Medulla oblongata (tissue), 1 donor: ENCODE results near the gene SRPRA.
"Not testable (repeated sequence)": the region's sequence is repeated elsewhere in the genome, so short reads cannot be mapped to it uniquely, and the experiment has no call there.

Experiments used
- DNase-seq: peaks from one replicate; pipeline ENCODE4 v3.0.0-alpha.2; 2015; ENCODE audit errors: extremely low spot score

The SRPRA gene, protein sequence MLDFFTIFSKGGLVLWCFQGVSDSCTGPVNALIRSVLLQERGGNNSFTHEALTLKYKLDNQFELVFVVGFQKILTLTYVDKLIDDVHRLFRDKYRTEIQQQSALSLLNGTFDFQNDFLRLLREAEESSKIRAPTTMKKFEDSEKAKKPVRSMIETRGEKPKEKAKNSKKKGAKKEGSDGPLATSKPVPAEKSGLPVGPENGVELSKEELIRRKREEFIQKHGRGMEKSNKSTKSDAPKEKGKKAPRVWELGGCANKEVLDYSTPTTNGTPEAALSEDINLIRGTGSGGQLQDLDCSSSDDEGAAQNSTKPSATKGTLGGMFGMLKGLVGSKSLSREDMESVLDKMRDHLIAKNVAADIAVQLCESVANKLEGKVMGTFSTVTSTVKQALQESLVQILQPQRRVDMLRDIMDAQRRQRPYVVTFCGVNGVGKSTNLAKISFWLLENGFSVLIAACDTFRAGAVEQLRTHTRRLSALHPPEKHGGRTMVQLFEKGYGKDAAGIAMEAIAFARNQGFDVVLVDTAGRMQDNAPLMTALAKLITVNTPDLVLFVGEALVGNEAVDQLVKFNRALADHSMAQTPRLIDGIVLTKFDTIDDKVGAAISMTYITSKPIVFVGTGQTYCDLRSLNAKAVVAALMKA

DNA sequence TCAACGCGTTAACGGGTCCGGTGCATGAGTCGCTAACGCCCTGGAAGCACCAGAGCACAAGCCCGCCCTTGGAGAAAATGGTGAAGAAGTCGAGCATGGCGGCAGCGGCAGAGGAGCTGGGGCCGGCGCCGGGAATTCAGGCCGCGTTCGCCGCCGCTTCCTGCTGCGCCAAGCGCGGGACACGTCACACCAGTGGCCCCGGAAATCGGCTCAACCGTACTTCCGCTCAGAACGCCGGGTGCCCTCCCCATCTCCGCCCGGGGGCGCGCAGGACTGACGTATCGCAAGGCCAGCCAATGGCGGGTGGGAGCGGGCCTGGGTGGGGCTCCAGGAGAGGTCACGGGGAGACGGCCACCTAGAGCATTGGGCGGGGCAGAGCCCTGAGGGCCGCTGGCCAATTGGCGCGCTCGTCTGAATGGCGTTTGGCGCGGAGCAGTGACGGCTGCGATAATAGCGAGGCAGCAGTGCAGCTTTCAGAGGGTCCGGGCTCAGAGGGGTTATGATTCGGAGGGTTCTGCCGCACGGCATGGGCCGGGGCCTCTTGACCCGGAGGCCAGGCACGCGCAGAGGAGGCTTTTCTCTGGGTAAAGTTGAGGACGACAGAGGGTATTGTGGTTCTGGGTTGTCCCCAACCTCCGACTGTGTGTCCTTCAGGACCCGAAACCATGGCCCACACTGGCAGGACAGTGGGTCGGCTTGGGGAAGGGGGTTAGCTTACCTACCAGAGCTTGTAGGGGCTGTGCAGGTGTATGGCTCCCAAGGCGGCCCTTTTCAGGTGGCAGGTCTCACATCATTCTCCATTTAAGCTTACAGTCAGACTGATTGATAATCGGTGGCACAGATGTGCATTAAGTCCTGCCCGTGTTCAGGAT is at the start of gene SRPRA, which contains the start of gene FOXRED1:
SRPRA (minus strand) TSS at position 188 of the 872 bp plus-strand sequence; CDS start at position 97, 91 bp downstream.
FOXRED1 (plus strand) TSS at position 447 of the 872 bp plus-strand sequence; CDS start at position 500, 53 bp downstream.
- peak; percentile 99 for DNase-seq

DNA sequence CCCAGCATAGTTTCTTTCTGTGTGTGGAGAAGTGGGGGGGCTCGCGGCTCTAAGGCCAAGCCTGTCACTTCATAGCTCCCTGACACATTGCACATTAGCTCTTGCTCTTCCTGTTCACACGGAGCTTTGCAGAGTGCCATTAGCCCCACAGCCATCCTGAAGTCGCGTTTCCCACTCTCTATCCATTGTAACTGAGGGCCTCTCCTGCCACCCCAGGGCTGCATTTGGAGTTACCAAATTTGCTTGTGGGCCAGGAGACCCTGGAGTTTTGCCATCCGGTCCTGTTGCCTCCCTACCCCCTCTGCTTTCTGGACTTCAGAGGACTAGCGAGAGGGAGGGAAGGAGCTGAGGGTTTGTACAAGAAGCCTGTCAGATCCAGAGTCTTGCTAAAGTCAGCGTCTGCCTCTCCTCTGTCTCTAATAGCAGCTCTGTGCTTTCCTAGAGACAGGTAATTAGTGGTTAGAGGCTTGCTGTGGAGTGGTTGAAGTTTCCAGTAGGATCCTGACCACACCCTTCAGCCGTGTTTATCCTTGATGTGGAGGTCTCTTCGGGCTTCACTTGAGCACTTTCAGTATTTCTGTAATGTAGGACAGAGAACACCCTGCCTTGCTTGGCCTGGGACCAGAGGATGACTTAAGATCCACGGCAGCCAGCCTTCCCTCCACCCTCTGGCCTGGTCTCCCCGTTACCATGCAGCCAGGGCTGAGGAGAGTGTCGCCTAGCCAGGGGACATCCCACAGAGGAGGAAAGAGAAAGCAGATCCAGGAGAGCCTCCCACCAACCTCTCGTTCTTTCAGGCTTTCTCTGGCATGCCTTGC is 49.3 kb upstream of the SRPRA start:
- peak; percentile 80 for DNase-seq

DNA sequence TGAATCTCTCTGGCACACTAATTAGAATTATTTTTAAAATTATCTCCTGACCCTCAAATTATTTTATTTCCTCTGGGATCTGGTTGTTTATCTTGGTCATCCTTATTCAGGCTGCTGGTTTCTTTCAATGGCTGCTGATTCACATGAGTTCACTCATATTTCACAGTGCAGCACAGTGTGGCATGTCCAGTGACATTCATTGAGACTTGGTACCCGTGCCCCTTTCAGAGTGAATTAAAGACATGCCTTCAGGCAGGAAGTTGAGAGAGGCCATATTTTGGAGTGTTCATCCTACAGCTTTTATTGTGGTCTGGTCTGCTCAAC is 48.7 kb upstream of the SRPRA start:
- no peak for DNase-seq

DNA sequence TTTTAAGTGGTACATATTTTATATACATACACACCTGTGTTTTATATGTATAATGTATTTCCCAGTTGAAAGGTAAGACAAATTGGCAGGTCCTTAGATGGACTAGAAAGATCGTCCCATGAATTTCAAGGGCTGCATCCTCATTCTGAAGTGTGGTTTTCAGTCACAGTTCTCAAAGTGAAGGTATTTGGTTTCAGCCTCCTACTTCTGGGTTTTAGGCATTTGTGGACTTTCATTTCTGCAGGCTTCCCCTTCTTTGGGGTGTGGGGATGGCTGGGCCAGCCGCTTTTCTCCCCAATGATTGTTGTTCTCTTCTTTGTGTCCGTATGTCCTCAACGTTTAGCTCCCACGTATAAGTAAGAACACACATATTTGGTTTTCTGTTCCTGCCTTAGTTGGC is 45.1 kb upstream of the SRPRA start:
- DNase-seq, result no peak

DNA sequence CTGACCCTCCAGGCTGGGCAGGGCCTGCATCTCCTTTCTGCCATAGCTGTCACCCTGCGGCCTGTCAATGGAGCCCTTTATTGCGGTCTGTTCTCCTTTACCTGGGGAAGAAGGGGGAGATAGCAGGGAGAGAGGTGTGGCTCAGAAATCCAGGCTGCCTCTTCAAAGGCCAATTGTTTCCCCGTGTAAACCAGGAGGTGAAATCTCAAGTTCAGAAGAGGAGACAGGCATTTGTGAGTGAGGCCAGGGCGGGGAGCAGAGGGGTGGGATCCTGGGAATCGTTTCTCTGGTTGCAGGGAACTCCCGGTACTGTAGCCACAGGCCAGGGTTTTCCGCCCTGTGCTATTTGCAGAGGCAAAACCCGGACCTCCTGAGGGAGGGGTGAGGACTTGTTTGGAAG is 44.3 kb upstream of the SRPRA start:
- DNase-seq, result no peak

DNA sequence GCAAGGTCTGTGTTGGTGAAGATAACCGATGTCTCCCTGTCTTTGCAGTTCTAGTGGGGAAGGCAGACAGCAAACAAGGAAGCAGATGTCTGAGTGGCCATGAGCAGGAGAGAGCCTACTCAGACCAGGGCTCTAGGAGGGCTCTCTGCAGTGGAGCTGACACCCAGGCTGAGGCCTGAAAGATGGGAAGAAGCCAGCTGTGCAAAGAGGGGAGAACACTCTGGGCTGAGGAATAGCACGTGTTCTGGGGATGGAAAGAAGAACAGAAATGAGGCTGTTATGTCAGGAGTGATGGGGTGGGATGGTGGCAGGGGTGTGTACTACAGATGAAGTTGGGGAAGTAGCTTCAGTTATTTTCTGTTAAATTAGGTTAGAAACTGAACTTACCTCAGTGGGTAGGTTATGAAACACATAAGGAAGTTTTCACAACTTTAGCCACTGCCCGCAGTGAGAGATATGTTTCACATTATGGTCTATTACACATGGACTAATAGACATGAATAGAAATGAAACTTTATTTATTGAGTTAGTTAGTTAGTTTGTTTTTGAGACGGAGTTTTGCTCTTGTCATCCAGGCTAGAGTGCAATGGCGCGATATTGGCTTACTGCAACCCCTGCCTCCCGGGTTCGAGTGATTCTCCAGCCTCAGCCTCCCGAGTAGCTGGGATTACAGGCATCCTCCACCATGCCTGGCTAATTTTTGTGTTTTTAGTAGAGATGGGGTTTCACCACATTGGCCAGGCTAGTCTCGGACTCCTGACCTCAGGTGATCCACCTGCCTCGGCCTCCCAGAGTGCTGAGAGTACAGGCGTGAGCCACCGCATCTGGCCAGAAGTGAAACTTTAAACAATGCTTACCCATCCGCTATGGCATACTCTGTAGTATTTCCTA is 43.0 kb upstream of the SRPRA start:
- DNase-seq, result peak; percentile 13

DNA sequence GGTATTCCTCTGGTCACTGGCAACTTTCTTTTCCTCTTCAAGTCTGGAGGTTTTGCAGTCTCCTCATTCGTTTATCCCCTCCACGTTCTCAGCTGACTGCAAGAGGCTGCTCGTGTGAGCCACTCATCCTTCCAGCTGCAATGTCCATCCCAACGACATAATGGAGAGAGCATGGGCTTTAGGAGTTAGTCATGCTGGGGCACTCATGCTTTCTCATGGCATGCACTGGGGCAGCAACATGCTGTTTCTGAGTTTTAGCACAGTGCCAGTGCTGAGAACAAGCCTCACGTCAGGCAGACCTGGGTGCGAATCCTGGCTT is 42.3 kb upstream of the SRPRA start:
- DNase-seq, result peak; percentile 17

DNA sequence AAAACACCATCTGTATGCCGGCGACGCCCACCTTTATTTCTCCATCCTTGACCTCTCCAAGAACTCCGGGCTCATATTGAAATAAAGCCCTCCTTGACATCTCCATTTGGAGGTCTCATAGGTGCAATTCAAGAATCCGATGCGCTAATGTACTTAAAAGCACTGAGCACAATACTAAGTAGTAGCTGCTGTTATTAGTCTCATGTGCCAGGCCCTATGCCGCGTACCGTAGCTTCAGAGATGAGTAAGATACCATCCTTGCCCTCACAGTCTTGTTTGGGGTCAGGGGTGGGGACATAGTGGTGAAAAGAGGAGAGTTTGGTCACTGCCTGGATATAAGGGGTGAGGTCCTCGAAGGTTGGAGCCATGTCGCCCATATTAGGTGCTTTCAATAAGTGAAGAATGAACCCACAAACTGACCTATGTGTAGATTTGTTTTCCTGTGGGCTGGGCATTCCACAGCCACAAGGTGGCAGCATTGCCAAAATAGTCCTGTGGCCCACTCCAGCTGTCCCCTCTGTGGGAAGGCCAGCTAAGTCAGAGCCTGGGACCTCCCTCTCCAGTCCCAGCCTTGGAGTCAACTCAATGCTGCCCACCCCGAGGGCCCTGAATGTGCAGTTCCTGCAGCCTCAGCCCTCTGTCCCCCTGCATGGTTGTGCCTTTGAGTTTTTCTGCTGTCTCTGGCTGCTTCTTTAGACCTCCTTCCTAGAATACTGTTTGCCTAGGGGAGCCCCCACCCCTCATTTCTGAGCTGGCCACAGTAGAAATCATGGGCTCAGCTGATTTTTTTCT is 41.7 kb upstream of the SRPRA start:
- peak; percentile 92 for DNase-seq

DNA sequence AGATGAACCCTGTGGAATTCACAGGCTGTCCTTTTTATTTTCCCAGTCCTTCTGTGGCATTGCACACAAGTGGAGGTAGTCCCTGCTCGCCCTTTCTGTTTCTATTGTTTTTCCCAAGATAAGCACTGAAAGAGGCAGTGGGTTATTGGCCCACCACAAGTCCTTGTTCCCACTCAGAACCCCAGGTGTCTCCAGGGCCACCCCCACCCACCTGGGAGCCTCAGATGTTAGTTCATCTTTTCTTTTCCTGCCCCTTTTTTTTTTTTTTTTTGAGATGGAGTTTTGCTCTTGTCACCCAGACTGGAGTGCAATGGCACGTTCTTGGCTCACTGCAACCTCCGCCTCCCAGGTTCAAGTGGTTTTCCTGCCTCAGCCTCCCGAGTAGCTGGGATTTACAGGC is 40.1 kb upstream of the SRPRA start:
- DNase-seq, result not testable (repeated sequence)

DNA sequence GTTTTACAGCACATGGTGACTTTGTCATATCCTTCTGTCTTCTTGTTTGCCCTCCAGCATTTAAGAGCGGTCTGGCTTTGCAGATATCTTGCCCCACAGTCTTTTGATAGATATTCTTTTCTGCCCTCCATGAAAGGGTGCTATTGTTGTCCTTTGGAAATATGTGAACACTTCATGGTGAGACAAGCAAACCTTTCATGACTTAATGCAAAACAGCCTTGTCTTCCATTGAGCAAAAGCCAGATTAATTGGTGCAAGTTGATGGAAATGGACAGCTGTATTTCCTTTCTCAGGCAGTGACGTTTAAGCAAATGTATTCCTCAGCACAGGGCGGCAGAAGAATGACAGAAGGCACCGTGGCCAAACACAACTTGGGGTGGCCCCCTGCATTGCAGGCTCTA is 39.6 kb upstream of the SRPRA start:
- peak; percentile 86 for DNase-seq

DNA sequence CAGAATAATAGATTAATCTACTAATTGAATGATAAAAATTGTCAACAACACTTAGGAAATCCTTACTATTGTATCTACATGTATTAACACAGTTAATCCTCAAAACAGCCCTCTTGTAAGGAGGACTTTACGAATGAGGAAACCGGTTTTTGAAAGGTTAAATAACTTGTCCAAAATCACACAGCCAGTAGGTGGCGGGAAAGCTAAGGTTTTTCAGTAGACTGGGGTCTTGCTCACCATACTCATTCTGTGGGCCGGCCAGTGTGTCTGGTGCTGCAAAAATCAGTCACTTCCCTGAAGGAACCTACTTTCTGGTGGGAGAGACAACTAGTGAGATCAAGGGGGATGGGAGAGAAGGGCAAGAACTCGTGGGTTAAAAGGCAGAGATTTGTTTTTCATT is 39.0 kb upstream of the SRPRA start:
- peak; percentile 60 for DNase-seq

DNA sequence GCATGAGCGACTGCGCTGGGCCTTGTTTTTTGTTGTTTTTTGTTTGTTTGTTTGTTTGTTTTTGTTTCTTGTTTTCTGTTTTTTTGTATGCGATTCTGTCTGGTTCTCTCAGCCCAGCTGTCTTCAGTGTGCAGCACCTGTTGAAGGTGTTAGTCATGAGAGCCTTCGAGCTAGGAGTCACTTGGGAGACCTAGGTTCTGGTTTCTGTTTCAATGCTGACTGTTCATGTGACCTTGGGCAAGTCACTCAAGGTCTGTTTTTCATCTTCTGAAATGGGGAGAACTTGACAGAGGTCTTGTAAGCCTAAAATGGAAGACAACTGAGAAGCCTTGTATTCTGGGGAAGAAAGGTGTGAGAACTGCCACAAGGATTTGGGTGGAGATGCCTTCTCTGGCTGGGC is 37.0 kb upstream of the SRPRA start:
- no peak for DNase-seq

DNA sequence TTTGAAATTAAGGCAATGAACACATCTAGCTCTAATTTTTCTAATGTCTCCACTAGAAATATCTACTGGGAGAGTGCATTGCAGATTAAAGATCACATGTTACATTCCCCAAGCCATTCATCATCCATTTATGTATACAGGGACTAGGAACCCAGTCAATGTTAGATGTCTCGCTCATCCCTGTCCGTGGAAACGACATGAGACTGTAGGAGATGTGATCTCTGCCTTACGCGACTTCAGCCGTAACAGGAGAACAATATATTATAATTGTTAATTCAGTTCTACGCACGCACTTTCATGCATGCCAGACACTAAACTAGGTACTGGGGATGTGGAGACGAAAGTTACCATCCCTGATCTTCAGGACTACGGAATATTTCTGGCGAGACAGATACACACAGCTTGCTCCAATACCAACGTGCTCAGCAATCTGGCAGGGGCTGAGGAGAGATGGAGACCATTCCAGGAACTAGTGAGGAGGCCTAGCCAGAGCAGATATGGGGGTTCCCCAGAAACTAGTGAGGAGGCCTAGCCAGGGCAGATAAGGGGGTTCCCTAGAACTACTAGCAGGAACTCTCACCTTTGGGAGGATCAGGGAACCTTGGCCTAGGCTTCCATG is 35.9 kb upstream of the SRPRA start:
- peak; percentile 20 for DNase-seq

DNA sequence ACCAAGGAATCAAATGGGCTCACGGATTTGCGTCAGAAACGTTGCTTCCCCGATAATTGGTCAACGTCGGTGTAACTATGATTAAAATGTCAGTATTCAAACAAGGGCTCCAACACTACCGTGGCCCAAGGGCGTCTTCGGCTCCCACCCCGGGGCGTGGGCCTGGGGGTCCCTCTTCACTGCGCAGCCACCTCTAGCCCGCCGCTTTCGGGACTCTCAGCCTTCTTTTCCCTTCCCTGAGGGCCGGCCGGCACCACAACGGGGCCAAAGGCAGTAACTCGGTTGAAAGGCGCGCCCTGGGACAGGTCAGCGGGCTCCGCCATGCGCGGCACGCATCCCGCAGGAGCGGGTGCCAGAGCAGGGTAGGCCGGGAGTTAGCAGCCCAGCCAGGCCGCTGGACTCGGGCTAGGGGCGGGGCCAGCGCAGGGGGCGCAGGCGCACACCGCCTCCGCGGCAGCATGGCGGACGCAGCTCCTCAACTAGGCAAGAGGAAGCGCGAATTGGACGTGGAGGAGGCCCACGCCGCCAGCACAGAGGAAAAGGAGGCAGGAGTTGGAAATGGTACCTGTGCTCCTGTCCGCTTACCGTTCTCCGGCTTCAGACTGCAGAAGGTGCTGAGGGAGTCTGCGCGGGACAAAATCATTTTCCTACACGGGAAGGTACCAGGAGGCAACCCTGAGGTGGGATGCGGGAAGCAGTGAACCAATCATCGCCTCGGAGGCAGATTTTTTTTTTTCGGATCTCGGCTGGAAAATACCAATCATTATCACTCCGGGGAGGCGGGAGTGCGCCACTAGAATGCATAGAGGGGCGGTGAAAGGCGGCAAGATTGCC is 35.1 kb upstream of the SRPRA start, which contains the start of gene DCPS:
DCPS (plus strand) TSS at position 438 of the 834 bp plus-strand sequence; CDS start at position 459, 21 bp downstream.
- peak; percentile 93 for DNase-seq

DNA sequence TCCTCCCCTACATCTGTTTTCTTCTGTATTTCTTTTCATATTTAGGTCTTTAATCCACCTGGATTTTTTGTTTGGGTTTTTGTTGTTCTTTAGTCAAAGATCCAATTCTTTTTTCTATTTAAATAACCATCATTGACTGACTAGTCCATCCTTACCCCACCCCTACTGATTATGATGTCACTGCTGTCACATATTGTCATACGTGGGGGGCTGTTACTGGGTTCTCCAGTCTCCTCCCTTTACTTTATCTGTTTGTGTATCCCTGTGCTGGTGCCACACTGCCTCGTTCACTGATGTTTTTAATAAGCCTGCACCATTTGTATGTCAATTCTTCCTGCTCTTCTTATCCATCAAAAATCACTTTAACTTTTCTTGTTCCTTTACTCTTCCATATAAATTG is 28.3 kb upstream of the SRPRA start:
- no peak for DNase-seq

DNA sequence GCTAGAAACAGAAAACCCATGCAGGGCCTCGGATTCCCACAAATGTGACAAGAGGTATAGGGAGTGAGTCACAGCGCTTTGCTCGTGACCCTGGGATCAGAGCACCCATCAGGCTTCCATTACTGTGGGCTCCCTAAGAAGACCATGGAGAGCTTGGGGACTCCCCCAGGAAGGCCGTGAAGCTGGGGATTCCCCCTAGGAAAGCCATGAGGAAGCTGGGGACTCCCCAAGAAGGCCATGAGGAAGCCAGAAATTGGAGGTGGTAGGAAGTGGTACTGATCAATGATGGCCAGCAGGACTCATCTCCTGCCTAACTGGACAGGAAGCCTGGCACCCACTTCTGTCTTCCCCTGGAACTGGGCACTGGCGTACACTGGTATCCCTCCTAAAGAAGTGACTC is 25.0 kb upstream of the SRPRA start:
- no peak for DNase-seq

DNA sequence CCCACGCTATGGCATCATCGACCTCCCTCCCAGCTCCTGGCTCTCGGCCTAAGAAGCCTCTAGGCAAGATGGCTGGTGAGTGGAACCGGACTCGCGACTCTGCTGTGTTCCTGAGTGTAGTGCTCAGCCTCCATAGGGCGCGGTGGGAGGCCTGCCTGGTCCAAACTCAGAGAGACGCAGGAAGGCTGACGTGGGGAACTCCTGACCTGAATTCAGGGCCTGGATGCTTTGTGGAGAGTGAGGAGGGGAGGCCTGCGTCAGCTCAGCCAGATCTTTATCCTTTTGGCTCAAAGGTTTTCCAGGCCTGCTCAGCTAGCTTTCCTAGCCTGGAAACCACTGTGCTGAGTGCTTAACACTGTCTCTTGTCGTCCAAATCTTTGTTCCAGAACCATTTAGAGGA is 22.2 kb upstream of the SRPRA start:
- no peak for DNase-seq

DNA sequence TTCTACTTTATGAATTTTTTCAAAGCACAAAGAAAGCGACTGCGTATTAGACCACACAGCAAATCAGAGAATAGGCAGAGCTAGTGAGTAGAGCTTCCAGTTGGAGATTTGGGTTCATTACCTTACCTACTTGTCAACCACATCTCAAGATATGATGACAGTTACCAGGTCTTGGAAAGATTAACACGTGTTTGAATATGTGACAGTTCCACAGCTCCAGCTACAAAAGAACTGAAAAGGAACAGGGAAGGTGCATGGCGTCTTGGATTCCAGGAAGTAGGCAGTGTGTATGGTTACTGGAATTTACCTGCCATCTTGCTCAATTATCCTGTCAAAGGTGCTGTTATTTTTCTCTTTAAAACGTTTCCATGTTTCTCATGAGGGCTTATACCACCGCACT is 19.5 kb upstream of the SRPRA start:
- no peak for DNase-seq
